SK-N-SH treated with all-trans-retinoic acid at 6 μM for 48 hours (cell line): Measurements from ENCODE around the gene DOC2A.

ENCODE experiments used
- ARNTL ChIP-seq: fragments of 450-650 bp; formaldehyde crosslinking; IDR thresholded peaks from 2 replicates; pipeline ENCODE4 v1.5.0; 2020; ENCODE audit warnings: low read depth, mild to moderate bottlenecking, moderate library complexity, borderline replicate concordance
- CREB5 ChIP-seq: fragments of 250-450 bp; sonication (Bioruptor Pico); IDR thresholded peaks from 2 replicates; pipeline ENCODE4 v1.5.1; 2020; ENCODE audit warnings: low read depth, mild to moderate bottlenecking, moderate library complexity
- CSDC2 ChIP-seq: fragments of 250-450 bp; sonication (Bioruptor Pico); IDR thresholded peaks from 2 replicates; pipeline ENCODE4 v1.5.0; 2020; ENCODE audit warnings: mild to moderate bottlenecking, moderate library complexity
- ESRRG ChIP-seq: fragments of 250-450 bp; sonication (Bioruptor Pico); IDR thresholded peaks from 2 replicates; pipeline ENCODE4 v1.6.1; 2021; ENCODE audit warnings: mild to moderate bottlenecking
- PATZ1 ChIP-seq: fragments of 250-450 bp; sonication (Bioruptor Pico); IDR thresholded peaks from 2 replicates; pipeline ENCODE4 v1.8.0; 2020; ENCODE audit warnings: mild to moderate bottlenecking, moderate library complexity, borderline replicate concordance
- PPARA ChIP-seq: fragments of 250-450 bp; sonication (Bioruptor Pico); IDR thresholded peaks from 2 replicates; pipeline ENCODE4 v1.5.0; 2020; ENCODE audit warnings: mild to moderate bottlenecking, borderline replicate concordance
- RARB ChIP-seq: fragments of 250-450 bp; sonication (Bioruptor Pico); IDR thresholded peaks from 2 replicates; pipeline ENCODE4 v1.8.0; 2021; ENCODE audit warnings: mild to moderate bottlenecking, moderate library complexity
- SNAI2 ChIP-seq: fragments of 250-450 bp; sonication (Bioruptor Pico); IDR thresholded peaks from 2 replicates; pipeline ENCODE4 v1.5.0; 2020; ENCODE audit warnings: mild to moderate bottlenecking, moderate library complexity
- ZFP3 ChIP-seq: fragments of 250-450 bp; sonication (Bioruptor Pico); IDR thresholded peaks from 2 replicates; pipeline ENCODE4 v1.5.0; 2020; ENCODE audit warnings: mild to moderate bottlenecking, moderate library complexity
- ZFP30 ChIP-seq: fragments of 450-650 bp; formaldehyde crosslinking; IDR thresholded peaks from 2 replicates; pipeline ENCODE4 v1.5.0; 2022; ENCODE audit warnings: mild to moderate bottlenecking, moderate library complexity

GRCh38 chr16:29991571-29991904 is 19.3 kb downstream of the DOC2A start:
- TF ChIP-seq ESRRG (CRISPR knock-in tag): no peak
- no peak for TF ChIP-seq CREB5 (CRISPR knock-in tag)
- no peak for TF ChIP-seq CSDC2 (CRISPR knock-in tag)
- no peak for TF ChIP-seq ZFP3 (CRISPR knock-in tag)
- TF ChIP-seq PATZ1 (CRISPR knock-in tag): no peak
- no peak for TF ChIP-seq SNAI2 (CRISPR knock-in tag)
- no peak for TF ChIP-seq ARNTL (CRISPR knock-in tag)
- TF ChIP-seq PPARA: no peak
- no peak for TF ChIP-seq RARB (CRISPR knock-in tag)
- no peak for TF ChIP-seq ZFP30
